ENCODE results near the gene C11orf97. TPM values are rescaled to one million over a fixed set of nuclear protein-coding genes. Genes with fewer than 3 reads are reported as not detected.

Gene C11orf97
- total and polyA plus RNA-seq, 2 donors (not counting 3 experiments of a cell fraction or from before 2014, with no cell fraction given), result not detected

GRCh38 chr11:94558932-94559331 lies 46.7 kb downstream of the C11orf97 start:
- FAIRE-seq (no peak), DNase-seq (ENCODE audit: low read depth, low spot score) (no peak)
- ChIA-PET CTCF (interaction anchor here (1.0 kb wide), 1 partner anchor 663 kb away, joined by 3 read pairs; no protein-coding TSS in a partner anchor), POLR2A (no interaction called here)
- Histone ChIP-seq H3K4me3 (replicated peaks in 1 of 3; ENCODE audit: insufficient read depth in 1 of 3, low read depth in 1 of 3, low read length in 3 of 3) (no peak overlapping the region), H3K4me2 (ENCODE audit: insufficient read depth, low read length) (no peak overlapping the region), H3K9me3 (replicated peaks; ENCODE audit: control insufficient read depth, insufficient read depth, low read length) (no peaks in the 10 kb centered on the region), H2AFZ (ENCODE audit: low read depth, low read length) (no peak overlapping the region), H4K20me1 (replicated peaks; ENCODE audit: control insufficient read depth, extremely low read depth, insufficient read depth, low read length) (no peaks in the 10 kb centered on the region), H3K79me2 (ENCODE audit: control insufficient read depth, insufficient read depth, low read length) (no peaks in the 10 kb centered on the region), H3K9me1 (replicated peaks; ENCODE audit: control insufficient read depth, extremely low read depth, insufficient read depth, low read length) (no peaks in the 10 kb centered on the region), H3K4me1 (ENCODE audit: control insufficient read depth, extremely low read depth, insufficient read depth, low read length) (peaks cover 12% of the 10 kb centered on the region), H3K27me3 (ENCODE audit: control insufficient read depth in 2 of 2, insufficient read depth in 2 of 2, low read length in 2 of 2) (no peaks in the 10 kb centered on the region), H3K9ac (replicated peaks; ENCODE audit: extremely low read depth, insufficient read depth, low read length) (no peak overlapping the region), H3K36me3 (ENCODE audit: control insufficient read depth in 2 of 2, extremely low read depth in 1 of 2, insufficient read depth in 2 of 2, low read length in 2 of 2) (no peaks in the 10 kb centered on the region), H3K27ac (ENCODE audit: insufficient read depth, low read depth, low read length) (no peak overlapping the region)
- intact Hi-C loops (cut with micrococcal nuclease) (no loop called here), dilution Hi-C loops (cut with MboI; ENCODE audit: extremely low pct_ligation_motif_present, low sequenced_read_pairs) (no loop called here)
- TF ChIP-seq MYC (IDR thresholded peaks at IDR 0.05; ENCODE audit: low read depth, low read length) (no peak), POLR2AphosphoS5 (IDR thresholded peaks at IDR 0.05; ENCODE audit: insufficient read depth, low read depth, low read length) (no peak), FOS (IDR thresholded peaks at IDR 0.05; ENCODE audit: borderline replicate concordance, insufficient read depth, low read length) (no peak), EZH2 (IDR thresholded peaks at IDR 0.05; ENCODE audit: borderline replicate concordance, low read depth, low read length, severe bottlenecking) (no peak), POLR2A (IDR thresholded peaks at IDR 0.05; ENCODE audit: low read depth, low read length) (no peak), JUN (IDR thresholded peaks at IDR 0.05; ENCODE audit: borderline replicate concordance, insufficient read depth, insufficient read length, low read depth) (no peak), GATA2 (IDR thresholded peaks at IDR 0.05; ENCODE audit: insufficient read depth, insufficient read length, low read depth, low read length) (no peak)
- TF ChIP-seq, protein P1, sequence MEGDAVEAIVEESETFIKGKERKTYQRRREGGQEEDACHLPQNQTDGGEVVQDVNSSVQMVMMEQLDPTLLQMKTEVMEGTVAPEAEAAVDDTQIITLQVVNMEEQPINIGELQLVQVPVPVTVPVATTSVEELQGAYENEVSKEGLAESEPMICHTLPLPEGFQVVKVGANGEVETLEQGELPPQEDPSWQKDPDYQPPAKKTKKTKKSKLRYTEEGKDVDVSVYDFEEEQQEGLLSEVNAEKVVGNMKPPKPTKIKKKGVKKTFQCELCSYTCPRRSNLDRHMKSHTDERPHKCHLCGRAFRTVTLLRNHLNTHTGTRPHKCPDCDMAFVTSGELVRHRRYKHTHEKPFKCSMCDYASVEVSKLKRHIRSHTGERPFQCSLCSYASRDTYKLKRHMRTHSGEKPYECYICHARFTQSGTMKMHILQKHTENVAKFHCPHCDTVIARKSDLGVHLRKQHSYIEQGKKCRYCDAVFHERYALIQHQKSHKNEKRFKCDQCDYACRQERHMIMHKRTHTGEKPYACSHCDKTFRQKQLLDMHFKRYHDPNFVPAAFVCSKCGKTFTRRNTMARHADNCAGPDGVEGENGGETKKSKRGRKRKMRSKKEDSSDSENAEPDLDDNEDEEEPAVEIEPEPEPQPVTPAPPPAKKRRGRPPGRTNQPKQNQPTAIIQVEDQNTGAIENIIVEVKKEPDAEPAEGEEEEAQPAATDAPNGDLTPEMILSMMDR (IDR thresholded peaks at IDR 0.05; ENCODE audit: extremely low read depth in 1 of 2, insufficient read depth in 1 of 2, low read depth in 1 of 2, low read length in 2 of 2), result no peak
- TF ChIP-seq, protein P2, sequence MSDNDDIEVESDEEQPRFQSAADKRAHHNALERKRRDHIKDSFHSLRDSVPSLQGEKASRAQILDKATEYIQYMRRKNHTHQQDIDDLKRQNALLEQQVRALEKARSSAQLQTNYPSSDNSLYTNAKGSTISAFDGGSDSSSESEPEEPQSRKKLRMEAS (IDR thresholded peaks at IDR 0.05; ENCODE audit: insufficient read depth, insufficient read length), result no peak
- no TSS peak for BruUV-seq (replicated peaks)
